ENCODE results near the gene PRKCE.

Gene PRKCE

GRCh38 chr2:45728458-45728942 lies 77.0 kb downstream of the PRKCE start:
- DNase-seq (ENCODE audit: low spot score): no peak

GRCh38 chr2:45729753-45730512 lies 78.5 kb downstream of the PRKCE start:
- no peak for DNase-seq (ENCODE audit: low spot score)

- no peak for DNase-seq (ENCODE audit: low spot score)
Observed at GRCh38 chr2:45731141-45731540, 79.7 kb downstream of the PRKCE start.

GRCh38 chr2:45732436-45732835 lies 81.0 kb downstream of the PRKCE start:
- no peak for DNase-seq (ENCODE audit: low spot score)

GRCh38 chr2:45732946-45733345 lies 81.5 kb downstream of the PRKCE start:
- DNase-seq (ENCODE audit: low spot score): no peak

GRCh38 chr2:45734336-45734735 lies 82.9 kb downstream of the PRKCE start:
- no peak for DNase-seq (ENCODE audit: low spot score)

- no peak for DNase-seq (ENCODE audit: low spot score)
Observed at GRCh38 chr2:45734952-45735351, 83.5 kb downstream of the PRKCE start.

- DNase-seq (ENCODE audit: low spot score): peak; percentile 65
Observed at GRCh38 chr2:45736757-45737704, 85.6 kb downstream of the PRKCE start.

GRCh38 chr2:45739796-45740485 lies 88.5 kb downstream of the PRKCE start:
- no peak for DNase-seq (ENCODE audit: low spot score)

- DNase-seq (ENCODE audit: low spot score): no peak
Observed at GRCh38 chr2:45741161-45741850, 89.8 kb downstream of the PRKCE start.

- no peak for DNase-seq (ENCODE audit: low spot score)
Observed at GRCh38 chr2:45743531-45744396, 92.3 kb downstream of the PRKCE start.

- DNase-seq (ENCODE audit: low spot score): no peak
Observed at GRCh38 chr2:45745231-45745630, 93.8 kb downstream of the PRKCE start.

- DNase-seq (ENCODE audit: low spot score): no peak
Observed at GRCh38 chr2:45746888-45747287, 95.4 kb downstream of the PRKCE start.

- DNase-seq (ENCODE audit: low spot score): no peak
Observed at GRCh38 chr2:45747363-45747762, 95.9 kb downstream of the PRKCE start.

- DNase-seq (ENCODE audit: low spot score): no peak
Observed at GRCh38 chr2:45748239-45748638, 96.8 kb downstream of the PRKCE start.

GRCh38 chr2:45750001-45750400 lies 98.5 kb downstream of the PRKCE start:
- DNase-seq (ENCODE audit: low spot score): no peak

GRCh38 chr2:45750484-45750883 lies 99.0 kb downstream of the PRKCE start:
- no peak for DNase-seq (ENCODE audit: low spot score)

- no peak for DNase-seq (ENCODE audit: low spot score)
Observed at GRCh38 chr2:45753381-45753780, 101.9 kb downstream of the PRKCE start.

- no peak for DNase-seq (ENCODE audit: low spot score)
Observed at GRCh38 chr2:45754131-45755010, 102.9 kb downstream of the PRKCE start.

Data from putamen (tissue), 1 donor.